ENCODE results near the gene BRMS1.
A peak's percentile ranks its signal among the peaks of the same experiment; 100 is the strongest.

The BRMS1 gene

GRCh38 chr11:66302656-66303055 lies 42.2 kb downstream of the BRMS1 start:
- DNase-seq = no peak

GRCh38 chr11:66299186-66299585 lies 45.7 kb downstream of the BRMS1 start:
- DNase-seq = no peak

GRCh38 chr11:66297610-66298009 lies 47.3 kb downstream of the BRMS1 start:
- DNase-seq = no peak

- no peak for DNase-seq
Measured at GRCh38 chr11:66294626-66295620, 50.0 kb downstream of the BRMS1 start.

- DNase-seq = no peak
Measured at GRCh38 chr11:66293777-66294625, 50.9 kb downstream of the BRMS1 start.

- DNase-seq = no peak
Measured at GRCh38 chr11:66293352-66293751, 51.6 kb downstream of the BRMS1 start.

- no peak for DNase-seq
Measured at GRCh38 chr11:66292543-66293332, 52.2 kb downstream of the BRMS1 start.

GRCh38 chr11:66291706-66292542 lies 53.0 kb downstream of the BRMS1 start, which contains the start of gene TMEM151A:
Gene TMEM151A, plus strand, starts transcription at chr11:66291894. Its CDS starts 120 bp downstream, at chr11:66292014.
- no peak for DNase-seq

GRCh38 chr11:66291303-66291705 lies 53.6 kb downstream of the BRMS1 start:
- no peak for DNase-seq

- DNase-seq = no peak
Measured at GRCh38 chr11:66290330-66290621, 54.6 kb downstream of the BRMS1 start.

GRCh38 chr11:66289548-66290329 lies 55.2 kb downstream of the BRMS1 start:
- DNase-seq = peak; percentile 86 to 89

GRCh38 chr11:66288671-66289547 lies 56.0 kb downstream of the BRMS1 start, which contains the start of gene YIF1A:
Gene YIF1A, minus strand, starts transcription at chr11:66289143. Its CDS starts 158 bp downstream, at chr11:66288985.
- DNase-seq = peak; percentile 98

GRCh38 chr11:66287889-66288670 lies 56.8 kb downstream of the BRMS1 start:
- no peak for DNase-seq
